Measurements from ENCODE around the gene PEX5L.

Gene PEX5L

GRCh38 chr3:179772297-179772696, 264.4 kb downstream of the PEX5L start:
- H3K4me3 ChIP-seq (ENCODE audit: low read depth, low read length): no peak overlapping the region
- TF ChIP-seq, protein P1, sequence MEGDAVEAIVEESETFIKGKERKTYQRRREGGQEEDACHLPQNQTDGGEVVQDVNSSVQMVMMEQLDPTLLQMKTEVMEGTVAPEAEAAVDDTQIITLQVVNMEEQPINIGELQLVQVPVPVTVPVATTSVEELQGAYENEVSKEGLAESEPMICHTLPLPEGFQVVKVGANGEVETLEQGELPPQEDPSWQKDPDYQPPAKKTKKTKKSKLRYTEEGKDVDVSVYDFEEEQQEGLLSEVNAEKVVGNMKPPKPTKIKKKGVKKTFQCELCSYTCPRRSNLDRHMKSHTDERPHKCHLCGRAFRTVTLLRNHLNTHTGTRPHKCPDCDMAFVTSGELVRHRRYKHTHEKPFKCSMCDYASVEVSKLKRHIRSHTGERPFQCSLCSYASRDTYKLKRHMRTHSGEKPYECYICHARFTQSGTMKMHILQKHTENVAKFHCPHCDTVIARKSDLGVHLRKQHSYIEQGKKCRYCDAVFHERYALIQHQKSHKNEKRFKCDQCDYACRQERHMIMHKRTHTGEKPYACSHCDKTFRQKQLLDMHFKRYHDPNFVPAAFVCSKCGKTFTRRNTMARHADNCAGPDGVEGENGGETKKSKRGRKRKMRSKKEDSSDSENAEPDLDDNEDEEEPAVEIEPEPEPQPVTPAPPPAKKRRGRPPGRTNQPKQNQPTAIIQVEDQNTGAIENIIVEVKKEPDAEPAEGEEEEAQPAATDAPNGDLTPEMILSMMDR (IDR thresholded peaks at IDR 0.05; ENCODE audit: borderline replicate concordance, insufficient read depth, low read depth, low read length): no peak

GRCh38 chr3:179771797-179772196, 264.9 kb downstream of the PEX5L start:
- TF ChIP-seq, protein P1 (IDR thresholded peaks at IDR 0.05; ENCODE audit: borderline replicate concordance, insufficient read depth, low read depth, low read length): no peak

GRCh38 chr3:179769411-179770247, 267.1 kb downstream of the PEX5L start:
- TF ChIP-seq, protein P1 (IDR thresholded peaks at IDR 0.05; ENCODE audit: borderline replicate concordance, insufficient read depth, low read depth, low read length): no peak
- no peak overlapping the region for H3K4me3 ChIP-seq (ENCODE audit: low read depth, low read length)

More at GRCh38 chr3:179771797-179772196, 264.9 kb downstream of the PEX5L start:
- H3K4me3 ChIP-seq (ENCODE audit: low read depth, low read length): no peak overlapping the region

DNA sequence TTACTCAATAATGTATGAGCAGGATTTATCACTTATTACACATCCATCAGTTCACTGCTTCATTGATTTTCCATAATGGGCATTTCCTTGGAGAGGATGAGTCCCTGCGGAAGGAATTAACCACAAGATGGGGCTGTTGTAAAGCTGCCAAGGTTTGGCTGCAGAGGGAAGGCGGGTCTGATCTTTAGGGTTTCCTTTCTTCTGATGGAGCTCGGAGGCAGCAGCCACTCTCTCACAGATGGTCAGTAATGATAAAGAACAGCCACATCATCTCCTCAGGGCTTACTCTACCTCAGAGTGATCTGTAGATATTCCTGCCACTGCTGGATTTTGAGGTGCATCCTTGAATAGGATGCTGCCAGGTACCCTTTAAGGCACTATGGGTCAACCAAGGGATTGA, 268.7 kb downstream of the PEX5L start:
- no peak overlapping the region for H3K4me3 ChIP-seq (ENCODE audit: low read depth, low read length)
- TF ChIP-seq, protein P1 (IDR thresholded peaks at IDR 0.05; ENCODE audit: borderline replicate concordance, insufficient read depth, low read depth, low read length): no peak

DNA sequence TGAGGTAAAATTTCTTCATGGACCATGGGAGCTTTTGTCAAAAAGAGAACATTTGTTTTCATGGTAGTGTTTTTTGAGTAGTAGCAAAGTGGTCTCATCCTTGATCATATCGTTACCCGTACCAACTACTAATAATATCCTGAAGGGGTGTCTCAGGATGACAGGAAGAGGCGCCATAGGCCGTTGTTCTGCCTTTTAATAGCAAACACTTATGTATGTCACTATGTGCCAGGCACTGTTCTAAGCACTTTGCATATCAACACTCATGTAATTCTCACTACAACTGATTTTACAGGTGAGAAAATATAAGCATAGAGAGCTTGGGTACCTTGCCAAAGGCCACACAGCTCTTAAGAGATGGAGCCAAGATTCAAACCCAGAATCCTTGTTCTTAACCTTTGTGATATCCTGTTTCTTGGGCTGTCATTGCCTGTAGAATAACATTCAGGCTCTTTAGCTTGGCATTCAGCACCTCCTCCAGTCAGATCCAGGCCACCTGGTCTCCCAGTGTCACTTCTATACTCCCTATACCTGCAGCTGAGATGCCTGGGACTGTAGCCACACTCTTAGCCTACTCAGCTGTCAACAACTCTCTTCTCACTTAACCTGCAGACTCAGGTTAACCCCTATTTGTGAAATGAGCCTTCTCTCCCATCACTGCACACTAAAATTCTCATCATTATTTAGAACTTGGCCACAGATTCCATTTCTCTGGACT, 270.2 kb downstream of the PEX5L start:
- H3K4me3 ChIP-seq (ENCODE audit: low read depth, low read length): no peak overlapping the region
- TF ChIP-seq, protein P1 (IDR thresholded peaks at IDR 0.05; ENCODE audit: borderline replicate concordance, insufficient read depth, low read depth, low read length): no peak

DNA sequence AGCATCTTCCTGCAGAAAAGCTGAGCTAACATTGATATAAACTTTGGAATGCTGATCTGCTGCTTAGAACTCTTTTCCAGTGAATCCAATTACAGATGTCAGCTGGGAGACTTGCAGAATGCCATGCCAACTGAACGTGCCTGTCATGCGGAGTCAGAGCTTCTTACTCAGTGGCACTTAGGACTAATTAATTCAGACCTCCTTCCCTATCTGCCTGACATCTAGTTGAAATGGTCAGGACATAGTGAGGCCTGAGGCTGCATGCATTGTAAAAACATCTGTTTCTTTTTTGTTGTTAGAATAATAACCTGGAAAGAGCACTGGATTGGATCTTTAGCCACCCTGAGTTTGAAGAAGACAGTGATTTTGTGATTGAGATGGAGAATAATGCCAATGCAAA, 271.3 kb downstream of the PEX5L start:
- TF ChIP-seq, protein P1 (IDR thresholded peaks at IDR 0.05; ENCODE audit: borderline replicate concordance, insufficient read depth, low read depth, low read length): no peak
- H3K4me3 ChIP-seq (ENCODE audit: low read depth, low read length): no peak overlapping the region
